GM23338 (cell line): ENCODE measurements around the gene FUT8. TPM values are rescaled to one million over a fixed set of nuclear protein-coding genes. Genes with fewer than 3 reads are reported as not detected.

ENCODE experiments used
- ATAC-seq: fragments of 200-7000 bp; cut with Tn5 transposase; 3 replicates; pipeline ENCODE4 v1.9.1; 2020
- DNase-seq: peaks from one replicate; pipeline ENCODE4 v3.0.0-alpha.2; 2015; ENCODE audit warnings: low spot score
- H2AFZ ChIP-seq: fragments of 200-600 bp; sonication (generic); 2 replicates; pipeline ENCODE4 v1.8.0; 2016; ENCODE audit warnings: antibody characterized with exemption, mild to moderate bottlenecking, moderate library complexity
- H3F3A ChIP-seq: fragments of 200-600 bp; sonication (generic); replicated peaks from 2 replicates; pipeline ENCODE4 v1.8.0; 2017; ENCODE audit warnings: antibody characterized with exemption, mixed run types, low read depth
- H3K27ac ChIP-seq: fragments of 200-600 bp; sonication (generic); 2 replicates; pipeline ENCODE4 v1.6.1; 2016; ENCODE audit warnings: low read depth
- H3K27me3 ChIP-seq: fragments of 200-600 bp; sonication (generic); 2 replicates; pipeline ENCODE4 v1.8.0; 2016; ENCODE audit warnings: mild to moderate bottlenecking, mixed run types, moderate library complexity; ENCODE audit not compliant: insufficient read depth
- H3K36me3 ChIP-seq: fragments of 200-600 bp; sonication (generic); 2 replicates; pipeline ENCODE4 v1.8.0; 2016; ENCODE audit warnings: mild to moderate bottlenecking; ENCODE audit not compliant: insufficient read depth
- H3K4me1 ChIP-seq: fragments of 200-600 bp; sonication (generic); 2 replicates; pipeline ENCODE4 v1.8.0; 2016; ENCODE audit warnings: mild to moderate bottlenecking, moderate library complexity; ENCODE audit not compliant: insufficient read depth
- H3K4me2 ChIP-seq: fragments of 200-600 bp; sonication (generic); 2 replicates; pipeline ENCODE4 v1.7.1; 2017; ENCODE audit warnings: mixed run types
- H3K4me3 ChIP-seq: fragments of 200-600 bp; sonication (generic); 2 replicates; pipeline ENCODE4 v1.6.1; 2016; ENCODE audit warnings: mixed run types
- H3K79me2 ChIP-seq: fragments of 200-600 bp; sonication (generic); replicated peaks from 2 replicates; pipeline ENCODE4 v1.8.0; 2017; ENCODE audit warnings: mild to moderate bottlenecking; ENCODE audit not compliant: insufficient read depth
- H3K9me2 ChIP-seq: fragments of 200-600 bp; sonication (generic); 2 replicates; pipeline ENCODE4 v1.8.0; 2017; ENCODE audit not compliant: insufficient read depth
- H4K20me1 ChIP-seq: fragments of 200-600 bp; sonication (generic); replicated peaks from 2 replicates; pipeline ENCODE4 v1.8.0; 2017; ENCODE audit warnings: mild to moderate bottlenecking; ENCODE audit not compliant: insufficient read depth
- H3K27ac Mint-ChIP-seq: 2 replicates; pipeline ENCODE4 v1.8.0; 2020; ENCODE audit warnings: inconsistent platforms, mild to moderate bottlenecking, moderate library complexity, mixed read lengths
- H3K27me3 Mint-ChIP-seq: 3 replicates; pipeline ENCODE4 v1.8.0; 2022; ENCODE audit warnings: low read depth, mild to moderate bottlenecking, moderate library complexity, mixed read lengths, inconsistent platforms; ENCODE audit not compliant: insufficient read depth, poor library complexity
- H3K36me3 Mint-ChIP-seq: 3 replicates; pipeline ENCODE4 v1.8.0; 2021; ENCODE audit warnings: low read depth, mild to moderate bottlenecking, inconsistent platforms, moderate library complexity, mixed read lengths
- H3K4me1 Mint-ChIP-seq: 3 replicates; pipeline ENCODE4 v1.8.0; 2020; ENCODE audit warnings: mild to moderate bottlenecking, inconsistent platforms, mixed read lengths
- H3K4me3 Mint-ChIP-seq: 3 replicates; pipeline ENCODE4 v1.8.0; 2021; ENCODE audit warnings: moderate library complexity, mild to moderate bottlenecking, inconsistent platforms, mixed read lengths
- H3K9me3 Mint-ChIP-seq: 3 replicates; pipeline ENCODE4 v1.8.0; 2020; ENCODE audit warnings: moderate library complexity, mild to moderate bottlenecking, inconsistent platforms, mixed read lengths
- EZH2 ChIP-seq: fragments of 200-600 bp; sonication (generic); IDR thresholded peaks from one replicate; pipeline ENCODE4 v1.8.0; 2017; ENCODE audit warnings: antibody characterized with exemption, mild to moderate bottlenecking, low read depth; ENCODE audit not compliant: unreplicated experiment
- polyA plus RNA-seq: library from polyadenylated mRNA; unstranded; fragments of >200 nt; fragmentation: Nextera tagmentation; extraction: Ambion mirVana; gene quantifications from 2 replicates; pipeline ENCODE4 v1.2.1, GENCODE V29; 2016
- total RNA-seq: library from RNA; depleted of rRNA; stranded (reverse); fragments of >200 nt; shearing (Covaris generic); gene quantifications from 2 replicates; pipeline ENCODE4 v1.2.3, GENCODE V29; 2014
- TF ChIP-seq, protein P1 (sequence below): fragments of 250-450 bp; sonication (Bioruptor Pico); IDR thresholded peaks from 2 replicates; pipeline ENCODE4 v1.5.0; 2020; ENCODE audit warnings: mild to moderate bottlenecking, moderate library complexity
- TF ChIP-seq, protein P2 (sequence below), 2 experiments: fragments of 200-600 bp in 1 of 2; sonication (generic) in 1 of 2; conservative IDR thresholded peaks; 2 replicates each; pipeline versions ENCODE4 v1.5.1 to v1.6.1; 2016 to 2017; ENCODE audit warnings: antibody characterized with exemption in 2 of 2, low read depth in 2 of 2, mild to moderate bottlenecking in 2 of 2, moderate library complexity in 1 of 2

Gene FUT8
- total and polyA plus RNA-seq, 2 experiments from 2014 or later: 8.2 to 23.2 TPM

DNA sequence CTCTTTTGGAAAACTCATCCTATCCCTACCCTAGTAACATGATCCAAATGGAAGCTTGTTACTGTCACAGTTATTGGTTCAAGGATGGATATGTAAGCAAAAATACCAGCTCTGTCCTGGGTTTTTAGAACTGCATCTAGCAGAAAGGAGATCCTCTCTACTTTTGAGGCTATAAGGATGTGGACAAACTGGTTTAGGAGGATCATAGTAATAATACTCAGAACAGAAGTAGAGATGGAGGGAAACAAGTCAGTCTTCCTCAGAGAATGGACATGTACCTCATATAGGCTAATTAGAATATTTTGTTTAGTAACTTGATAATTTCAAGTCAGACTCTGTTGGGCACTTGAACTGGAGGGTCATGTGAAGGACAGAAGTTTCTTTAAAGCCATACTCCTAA, 26.6 kb downstream of the FUT8 start:
- Histone ChIP-seq H3F3A (no peaks in the 10 kb centered on the region), H3K79me2 (no peaks in the 10 kb centered on the region)

More for the DNA sequence above, 26.6 kb downstream of the FUT8 start:
- DNase-seq (no peak), ATAC-seq (no peak)
- H4K20me1 ChIP-seq: no peaks in the 10 kb centered on the region
- Mint-ChIP-seq H3K36me3 (peaks cover 17% of the 10 kb centered on the region; the same call in 2 of the 3 replicates), H3K27me3 (no peaks in the 10 kb centered on the region), H3K4me3 (no peak overlapping the region), H3K27ac (no peak overlapping the region), H3K4me1 (peaks cover 14% of the 10 kb centered on the region), H3K9me3 (peaks cover 9% of the 10 kb centered on the region)
- H3K4me3 ChIP-seq: no peak overlapping the region
- H3K4me1 ChIP-seq: peaks cover 11% of the 10 kb centered on the region
- H3K27me3 ChIP-seq: no peaks in the 10 kb centered on the region
- no peak overlapping the region for H2AFZ ChIP-seq
- no peaks in the 10 kb centered on the region for H3K9me2 ChIP-seq
- no peak for TF ChIP-seq EZH2
- TF ChIP-seq, protein P1, sequence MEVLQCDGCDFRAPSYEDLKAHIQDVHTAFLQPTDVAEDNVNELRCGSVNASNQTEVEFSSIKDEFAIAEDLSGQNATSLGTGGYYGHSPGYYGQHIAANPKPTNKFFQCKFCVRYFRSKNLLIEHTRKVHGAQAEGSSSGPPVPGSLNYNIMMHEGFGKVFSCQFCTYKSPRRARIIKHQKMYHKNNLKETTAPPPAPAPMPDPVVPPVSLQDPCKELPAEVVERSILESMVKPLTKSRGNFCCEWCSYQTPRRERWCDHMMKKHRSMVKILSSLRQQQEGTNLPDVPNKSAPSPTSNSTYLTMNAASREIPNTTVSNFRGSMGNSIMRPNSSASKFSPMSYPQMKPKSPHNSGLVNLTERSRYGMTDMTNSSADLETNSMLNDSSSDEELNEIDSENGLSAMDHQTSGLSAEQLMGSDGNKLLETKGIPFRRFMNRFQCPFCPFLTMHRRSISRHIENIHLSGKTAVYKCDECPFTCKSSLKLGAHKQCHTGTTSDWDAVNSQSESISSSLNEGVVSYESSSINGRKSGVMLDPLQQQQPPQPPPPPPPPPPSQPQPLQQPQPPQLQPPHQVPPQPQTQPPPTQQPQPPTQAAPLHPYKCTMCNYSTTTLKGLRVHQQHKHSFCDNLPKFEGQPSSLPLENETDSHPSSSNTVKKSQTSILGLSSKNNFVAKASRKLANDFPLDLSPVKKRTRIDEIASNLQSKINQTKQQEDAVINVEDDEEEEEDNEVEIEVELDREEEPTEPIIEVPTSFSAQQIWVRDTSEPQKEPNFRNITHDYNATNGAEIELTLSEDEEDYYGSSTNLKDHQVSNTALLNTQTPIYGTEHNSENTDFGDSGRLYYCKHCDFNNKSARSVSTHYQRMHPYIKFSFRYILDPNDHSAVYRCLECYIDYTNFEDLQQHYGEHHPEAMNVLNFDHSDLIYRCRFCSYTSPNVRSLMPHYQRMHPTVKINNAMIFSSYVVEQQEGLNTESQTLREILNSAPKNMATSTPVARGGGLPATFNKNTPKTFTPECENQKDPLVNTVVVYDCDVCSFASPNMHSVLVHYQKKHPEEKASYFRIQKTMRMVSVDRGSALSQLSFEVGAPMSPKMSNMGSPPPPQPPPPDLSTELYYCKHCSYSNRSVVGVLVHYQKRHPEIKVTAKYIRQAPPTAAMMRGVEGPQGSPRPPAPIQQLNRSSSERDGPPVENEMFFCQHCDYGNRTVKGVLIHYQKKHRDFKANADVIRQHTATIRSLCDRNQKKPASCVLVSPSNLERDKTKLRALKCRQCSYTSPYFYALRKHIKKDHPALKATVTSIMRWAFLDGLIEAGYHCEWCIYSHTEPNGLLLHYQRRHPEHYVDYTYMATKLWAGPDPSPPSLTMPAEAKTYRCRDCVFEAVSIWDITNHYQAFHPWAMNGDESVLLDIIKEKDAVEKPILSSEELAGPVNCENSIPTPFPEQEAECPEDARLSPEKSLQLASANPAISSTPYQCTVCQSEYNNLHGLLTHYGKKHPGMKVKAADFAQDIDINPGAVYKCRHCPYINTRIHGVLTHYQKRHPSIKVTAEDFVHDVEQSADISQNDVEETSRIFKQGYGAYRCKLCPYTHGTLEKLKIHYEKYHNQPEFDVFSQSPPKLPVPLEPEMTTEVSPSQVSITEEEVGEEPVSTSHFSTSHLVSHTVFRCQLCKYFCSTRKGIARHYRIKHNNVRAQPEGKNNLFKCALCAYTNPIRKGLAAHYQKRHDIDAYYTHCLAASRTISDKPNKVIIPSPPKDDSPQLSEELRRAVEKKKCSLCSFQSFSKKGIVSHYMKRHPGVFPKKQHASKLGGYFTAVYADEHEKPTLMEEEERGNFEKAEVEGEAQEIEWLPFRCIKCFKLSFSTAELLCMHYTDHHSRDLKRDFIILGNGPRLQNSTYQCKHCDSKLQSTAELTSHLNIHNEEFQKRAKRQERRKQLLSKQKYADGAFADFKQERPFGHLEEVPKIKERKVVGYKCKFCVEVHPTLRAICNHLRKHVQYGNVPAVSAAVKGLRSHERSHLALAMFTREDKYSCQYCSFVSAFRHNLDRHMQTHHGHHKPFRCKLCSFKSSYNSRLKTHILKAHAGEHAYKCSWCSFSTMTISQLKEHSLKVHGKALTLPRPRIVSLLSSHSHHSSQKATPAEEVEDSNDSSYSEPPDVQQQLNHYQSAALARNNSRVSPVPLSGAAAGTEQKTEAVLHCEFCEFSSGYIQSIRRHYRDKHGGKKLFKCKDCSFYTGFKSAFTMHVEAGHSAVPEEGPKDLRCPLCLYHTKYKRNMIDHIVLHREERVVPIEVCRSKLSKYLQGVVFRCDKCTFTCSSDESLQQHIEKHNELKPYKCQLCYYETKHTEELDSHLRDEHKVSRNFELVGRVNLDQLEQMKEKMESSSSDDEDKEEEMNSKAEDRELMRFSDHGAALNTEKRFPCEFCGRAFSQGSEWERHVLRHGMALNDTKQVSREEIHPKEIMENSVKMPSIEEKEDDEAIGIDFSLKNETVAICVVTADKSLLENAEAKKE (CRISPR knock-in tag): no peak
- TF ChIP-seq, protein P2, sequence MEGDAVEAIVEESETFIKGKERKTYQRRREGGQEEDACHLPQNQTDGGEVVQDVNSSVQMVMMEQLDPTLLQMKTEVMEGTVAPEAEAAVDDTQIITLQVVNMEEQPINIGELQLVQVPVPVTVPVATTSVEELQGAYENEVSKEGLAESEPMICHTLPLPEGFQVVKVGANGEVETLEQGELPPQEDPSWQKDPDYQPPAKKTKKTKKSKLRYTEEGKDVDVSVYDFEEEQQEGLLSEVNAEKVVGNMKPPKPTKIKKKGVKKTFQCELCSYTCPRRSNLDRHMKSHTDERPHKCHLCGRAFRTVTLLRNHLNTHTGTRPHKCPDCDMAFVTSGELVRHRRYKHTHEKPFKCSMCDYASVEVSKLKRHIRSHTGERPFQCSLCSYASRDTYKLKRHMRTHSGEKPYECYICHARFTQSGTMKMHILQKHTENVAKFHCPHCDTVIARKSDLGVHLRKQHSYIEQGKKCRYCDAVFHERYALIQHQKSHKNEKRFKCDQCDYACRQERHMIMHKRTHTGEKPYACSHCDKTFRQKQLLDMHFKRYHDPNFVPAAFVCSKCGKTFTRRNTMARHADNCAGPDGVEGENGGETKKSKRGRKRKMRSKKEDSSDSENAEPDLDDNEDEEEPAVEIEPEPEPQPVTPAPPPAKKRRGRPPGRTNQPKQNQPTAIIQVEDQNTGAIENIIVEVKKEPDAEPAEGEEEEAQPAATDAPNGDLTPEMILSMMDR (conservative IDR thresholded peaks at IDR 0.05; ENCODE audit: low read depth in 2 of 2): no peak
- no peak overlapping the region for H3K4me2 ChIP-seq
- no peak overlapping the region for H3K27ac ChIP-seq
- H3K36me3 ChIP-seq: no peaks in the 10 kb centered on the region; the same call in 1 of the 2 replicates
